Measurements from ENCODE around the gene ABHD16A.

GRCh38 chr6:31681135-31681671, 21.9 kb downstream of the ABHD16A start:
- TF ChIP-seq CTCF (IDR thresholded peaks at IDR 0.05) (peak in 2 of 6 experiments; percentile 5 to 12), POLR2A (IDR thresholded peaks at IDR 0.05) (no peak)

All from Peyer's patch (tissue), 4 donors.